ENCODE measurements around the gene PPIP5K1.
"Not testable (repeated sequence)": the region's sequence is repeated elsewhere in the genome, so short reads cannot be mapped to it uniquely, and the experiment has no call there.

Gene PPIP5K1

DNA sequence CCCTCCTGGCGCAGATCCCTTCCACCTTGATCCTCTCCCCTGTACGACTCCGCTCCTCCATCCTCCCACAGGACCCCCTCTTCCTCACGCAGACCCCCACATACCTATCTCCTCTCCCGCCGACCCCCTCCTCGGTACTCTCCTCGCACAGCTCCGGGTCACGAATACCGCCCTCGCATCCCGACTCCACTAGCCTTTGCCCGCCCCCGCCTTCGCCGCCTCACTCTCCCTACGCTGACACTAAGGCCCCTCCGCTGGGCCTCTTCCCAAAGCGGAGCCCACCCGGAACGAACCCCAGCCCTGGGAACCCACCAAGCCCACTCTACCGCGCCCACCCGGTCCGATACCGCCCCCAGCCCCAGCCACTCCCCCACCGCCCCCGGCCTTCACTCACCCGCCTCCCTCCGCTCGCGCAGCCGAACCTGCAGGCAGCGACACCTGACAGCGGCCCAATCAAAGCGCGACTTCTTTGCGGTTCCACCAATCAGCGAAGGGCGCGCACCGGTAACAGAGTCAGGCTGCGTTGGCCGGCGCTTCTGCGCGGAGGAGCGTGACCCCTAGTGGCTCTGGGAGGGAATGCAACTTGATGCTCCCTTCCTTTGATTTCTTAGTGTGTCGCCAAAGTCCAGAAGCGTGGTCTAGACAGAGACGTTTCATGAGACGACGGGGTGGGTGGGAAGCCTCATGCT lies at the start of gene PPIP5K1:
Gene PPIP5K1 (minus strand): TSS at position 431 of the 689 bp plus-strand sequence. CDS start 5,704 bp downstream, outside the sequence.
- DNase-seq (ENCODE audit: low read depth in 2 of 2) = not testable (repeated sequence)

DNA sequence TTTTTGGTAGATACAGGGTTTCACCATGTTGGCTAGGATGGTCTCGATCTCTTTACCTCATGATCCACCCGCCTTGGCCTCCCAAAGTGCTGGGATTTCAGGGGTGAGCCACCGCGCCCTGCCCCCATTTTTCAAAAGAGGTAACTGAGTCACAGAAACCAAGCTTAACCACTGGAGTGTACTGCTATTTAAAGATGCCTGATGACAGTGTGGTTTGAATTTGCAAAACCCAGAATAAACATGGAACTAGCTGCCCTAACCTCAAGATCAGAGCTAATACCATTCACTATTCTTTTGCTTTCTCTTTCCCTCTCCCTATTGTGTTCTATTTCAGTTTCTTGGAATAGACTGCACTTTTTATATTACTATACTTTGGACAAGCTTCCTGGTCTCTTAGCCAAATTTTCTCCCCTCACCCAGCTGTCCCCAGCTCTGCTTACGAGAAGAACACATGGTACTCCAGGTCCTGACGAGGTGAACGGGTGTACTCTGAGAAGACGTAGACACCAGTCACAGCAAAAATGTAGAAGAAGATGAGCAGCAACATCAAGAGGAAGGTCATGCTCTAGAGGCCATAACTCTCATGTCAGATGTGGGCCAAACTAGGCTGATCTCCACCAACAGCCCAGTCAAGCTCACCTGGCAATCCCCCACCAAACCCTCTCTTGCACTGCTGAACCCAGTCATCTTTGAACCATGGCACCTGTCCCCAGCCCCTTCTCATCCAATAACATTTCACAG lies 48.6 kb upstream of the PPIP5K1 start:
- not testable (repeated sequence) for DNase-seq (ENCODE audit: low read depth in 2 of 2)

DNA sequence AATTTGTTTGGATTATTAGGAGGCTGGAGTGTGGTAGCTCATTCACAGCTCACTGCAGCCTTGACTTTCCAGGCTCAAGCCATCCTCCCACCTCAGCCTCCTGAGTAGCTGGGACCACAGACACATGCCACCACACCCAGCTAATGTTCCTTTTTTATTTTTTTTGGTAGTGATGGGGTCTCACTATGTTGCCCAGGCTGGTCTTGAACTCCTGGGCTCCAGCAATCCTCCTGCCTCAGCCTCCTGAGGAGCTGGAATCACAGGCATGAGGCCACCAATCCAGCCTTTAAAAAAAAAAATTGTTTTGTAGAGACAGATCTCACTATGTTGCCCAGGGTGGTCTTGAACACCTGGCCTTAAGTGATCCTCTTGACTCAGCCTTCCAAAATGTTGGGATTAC lies 36.9 kb upstream of the PPIP5K1 start:
- DNase-seq (ENCODE audit: low read depth in 2 of 2) = not testable (repeated sequence)

DNA sequence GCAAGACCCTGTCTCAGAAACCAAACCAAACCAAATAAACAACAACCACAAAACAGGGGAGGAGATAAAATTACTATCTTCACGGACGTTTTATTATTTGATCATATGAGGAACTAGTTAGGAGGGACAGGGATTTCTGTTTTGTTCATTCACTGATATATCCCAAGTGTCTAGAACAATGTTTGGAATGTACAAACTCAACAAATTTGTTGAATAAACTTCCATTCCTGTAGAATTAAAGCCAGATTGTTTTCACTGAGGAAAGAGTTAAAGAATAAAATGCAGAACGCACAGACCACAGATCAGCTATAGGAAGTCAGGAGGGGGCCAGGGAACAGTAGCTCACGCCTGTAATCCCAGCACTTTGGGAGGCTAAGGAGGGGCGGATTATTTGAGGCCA lies 35.1 kb upstream of the PPIP5K1 start:
- no peak for DNase-seq (ENCODE audit: low read depth in 2 of 2)

DNA sequence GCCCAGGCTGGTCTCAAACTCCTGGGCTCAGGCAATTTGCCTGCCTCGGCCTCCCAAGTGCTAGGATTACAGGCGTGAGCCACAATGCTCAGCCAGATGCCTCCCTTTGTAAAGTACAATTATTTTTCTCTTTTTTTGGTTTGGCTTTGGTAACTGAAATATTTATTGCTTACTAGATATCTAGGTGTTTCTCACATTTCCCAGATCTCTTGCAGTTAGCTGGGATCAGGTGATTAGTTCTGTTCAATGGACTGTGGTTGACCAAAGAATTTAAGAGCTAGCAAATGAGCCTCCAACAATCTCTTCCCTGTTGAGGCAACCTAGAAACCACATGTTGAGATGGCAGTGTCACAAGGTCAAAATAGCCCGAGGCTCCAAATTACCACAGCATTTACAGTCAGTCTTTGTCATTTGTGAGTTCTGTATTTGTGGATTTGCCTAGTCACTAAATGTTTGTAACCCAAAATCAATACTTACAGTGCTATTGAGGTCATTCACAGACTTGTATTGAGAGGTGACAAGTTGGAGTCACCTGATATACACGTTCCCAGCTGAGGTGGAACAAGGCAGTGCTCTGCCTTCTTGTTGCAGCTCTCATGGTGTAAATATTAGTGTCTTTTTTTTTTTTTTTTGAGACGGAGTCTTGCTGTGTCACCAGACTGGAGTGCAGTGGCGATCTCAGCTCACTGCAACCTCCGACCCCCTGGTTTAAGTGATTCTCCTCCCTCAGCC lies 32.2 kb upstream of the PPIP5K1 start:
- not testable (repeated sequence) for DNase-seq (ENCODE audit: low read depth in 2 of 2)

DNA sequence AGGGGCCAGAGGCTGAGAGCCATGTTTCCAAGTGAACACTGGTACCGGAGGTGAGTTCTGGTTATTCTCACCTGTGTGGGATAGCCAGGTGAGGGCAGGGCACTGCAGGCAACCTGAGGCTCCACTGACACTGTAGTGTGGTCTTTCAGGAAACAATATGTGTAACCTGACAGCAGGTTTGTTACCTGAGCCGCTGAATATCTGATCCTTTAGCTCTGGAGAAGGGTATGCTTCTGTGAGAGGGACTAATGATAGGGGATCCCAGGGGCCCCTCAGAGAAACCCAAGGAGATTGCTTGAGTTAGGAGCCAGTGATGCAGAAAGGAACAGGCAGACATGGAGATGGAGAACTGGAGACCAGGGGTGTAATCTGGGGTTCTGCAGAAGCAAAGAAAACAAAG lies 28.7 kb upstream of the PPIP5K1 start, which contains the start of gene STRC:
Gene STRC (minus strand): TSS at position 101 of the 400 bp plus-strand sequence. CDS start 78 bp downstream, at position 23.
- DNase-seq (ENCODE audit: low read depth in 2 of 2) = not testable (repeated sequence)

DNA sequence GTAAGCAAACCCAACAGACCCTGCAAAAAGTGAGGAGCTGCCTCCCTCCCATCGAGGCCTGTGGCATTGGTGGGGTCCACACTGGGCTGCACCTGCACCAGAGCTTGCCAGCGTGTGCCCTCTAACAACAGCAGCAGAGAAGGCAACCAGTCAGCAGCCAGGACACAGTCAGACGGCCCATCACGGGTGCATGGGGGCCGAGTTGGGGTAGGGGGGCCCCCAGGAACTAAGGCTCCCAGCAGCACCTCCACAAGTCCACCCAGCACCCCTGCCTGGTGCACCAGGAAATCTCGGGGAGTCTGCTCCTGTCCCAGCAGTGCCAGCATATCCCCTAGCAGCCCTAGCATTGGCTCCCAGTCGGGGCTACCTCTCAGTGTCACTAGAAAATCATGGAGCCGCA lies 27.7 kb upstream of the PPIP5K1 start:
- DNase-seq (ENCODE audit: low read depth in 2 of 2) = not testable (repeated sequence)

DNA sequence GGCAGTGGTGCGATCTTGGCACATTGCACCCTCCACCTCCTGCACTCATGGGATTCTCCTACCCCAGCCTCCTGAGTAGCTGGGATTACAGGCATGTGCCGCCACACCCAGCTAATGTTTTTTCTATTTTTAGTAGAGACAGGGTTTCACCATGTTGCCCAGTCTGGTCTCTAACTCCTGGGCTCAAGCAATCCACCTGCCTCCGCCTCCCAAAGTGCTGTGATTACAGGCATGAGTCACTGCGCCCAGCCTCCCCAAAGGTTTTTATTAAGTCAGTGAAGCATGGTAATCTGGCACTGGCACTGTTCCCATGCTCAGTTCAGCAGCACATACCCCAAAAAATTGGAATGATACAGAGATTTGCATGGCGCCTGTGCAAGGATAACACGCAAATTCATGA lies 12.2 kb upstream of the PPIP5K1 start:
- DNase-seq (ENCODE audit: low read depth in 2 of 2) = not testable (repeated sequence)

DNA sequence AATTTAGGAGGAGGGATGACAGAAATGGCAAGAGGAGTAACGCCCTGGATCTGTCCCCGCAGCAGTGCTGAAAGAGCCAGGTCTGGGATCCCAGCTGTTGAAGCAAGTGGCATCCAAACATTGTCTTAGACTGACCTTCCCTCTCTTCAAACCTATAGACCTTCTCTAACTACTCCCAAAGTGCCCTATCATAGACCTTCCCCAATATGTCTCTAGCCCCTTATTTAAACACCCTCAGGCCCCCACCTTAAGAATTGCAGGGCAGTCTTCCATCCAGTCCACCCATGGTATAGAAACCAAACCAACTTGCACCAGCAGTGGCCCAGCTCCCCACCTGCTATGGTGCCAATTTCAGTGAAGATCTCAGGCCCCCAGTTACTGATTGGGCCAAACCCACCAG lies 10.2 kb upstream of the PPIP5K1 start:
- DNase-seq (ENCODE audit: low read depth in 2 of 2) = not testable (repeated sequence)

DNA sequence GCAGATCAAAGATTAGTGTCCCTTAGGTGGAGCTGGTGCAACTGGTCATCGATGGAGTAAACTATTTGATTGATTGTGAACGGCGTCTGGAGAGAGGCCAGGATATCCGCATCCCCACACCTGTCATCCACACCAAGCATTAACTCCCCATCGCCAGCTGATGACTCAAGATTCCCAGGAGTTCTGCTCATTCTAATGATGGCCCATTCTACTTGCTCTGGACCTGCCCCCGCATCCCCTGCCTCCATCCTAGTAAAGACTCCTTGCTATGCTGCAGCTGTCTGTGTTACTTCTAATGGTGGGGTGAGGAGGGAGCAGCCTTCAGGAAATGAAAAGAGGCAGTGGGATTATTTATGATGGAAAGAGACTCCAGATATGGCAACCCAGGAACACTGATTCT lies 9.1 kb upstream of the PPIP5K1 start:
- not testable (repeated sequence) for DNase-seq (ENCODE audit: low read depth in 2 of 2)

DNA sequence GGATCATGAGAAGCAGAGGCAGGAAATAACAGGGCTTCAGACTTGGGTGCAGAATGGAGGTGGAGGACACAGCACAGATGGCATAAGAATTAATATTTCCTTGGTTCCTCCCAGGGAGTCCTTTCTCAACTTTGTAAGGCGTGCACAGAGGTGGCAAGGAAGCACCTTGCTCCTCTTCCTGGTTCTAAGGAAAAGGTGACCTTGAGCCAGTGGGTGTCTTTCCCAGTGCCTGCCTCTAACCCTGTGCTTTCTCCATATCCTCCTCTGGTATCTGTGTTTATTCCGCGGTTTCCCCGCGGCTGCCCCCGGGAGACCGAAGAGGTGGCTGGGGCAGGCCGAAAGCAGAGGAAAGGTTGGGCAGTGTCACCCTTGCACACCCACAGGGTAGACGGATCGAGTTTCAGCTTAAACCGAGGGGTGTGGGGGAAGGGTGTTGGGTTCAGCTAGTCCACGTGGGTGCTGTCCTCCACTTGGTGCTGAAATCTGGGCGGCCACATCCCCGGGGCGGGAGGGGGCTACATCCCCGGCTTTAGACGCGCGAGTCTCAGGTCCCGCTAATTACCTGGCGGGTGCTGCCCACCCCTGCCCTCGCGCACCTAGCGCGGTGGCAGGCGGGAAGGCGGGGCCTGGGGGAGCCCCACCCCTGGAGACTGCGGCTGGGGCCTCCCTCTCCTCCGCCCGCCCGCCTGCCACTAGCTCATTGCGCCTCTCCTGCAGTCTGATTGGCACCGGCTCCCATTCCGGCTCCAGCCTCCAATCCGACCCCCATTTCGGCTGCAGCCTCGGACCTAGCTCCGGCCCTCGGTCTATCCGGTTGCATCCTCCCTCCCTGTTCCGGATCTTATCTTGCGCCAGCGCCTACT lies 3.6 kb upstream of the PPIP5K1 start, which contains the start of gene CKMT1B:
Gene CKMT1B (plus strand): TSS at position 700 of the 863 bp plus-strand sequence. CDS start 192 bp downstream, outside the sequence.
- not testable (repeated sequence) for DNase-seq (ENCODE audit: low read depth in 2 of 2)

DNA sequence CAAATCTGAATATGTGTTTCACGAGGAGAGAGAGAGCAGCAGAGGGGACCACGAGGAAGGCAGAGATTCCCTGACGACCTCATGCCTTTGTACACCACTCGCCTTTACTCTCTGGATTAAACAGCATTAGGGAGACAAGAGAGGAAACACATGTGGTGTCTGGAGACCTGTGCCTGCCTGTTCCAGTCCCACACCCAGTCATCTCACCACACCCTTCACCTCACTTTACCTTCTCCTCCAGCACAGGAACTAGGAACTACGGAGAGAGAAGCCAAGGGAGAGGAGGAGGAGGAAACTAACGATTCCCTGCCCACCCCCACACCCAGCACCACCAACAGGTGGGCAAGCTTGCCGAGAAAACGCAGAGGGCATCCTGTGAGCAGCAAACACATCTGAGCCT lies 2.8 kb upstream of the PPIP5K1 start:
- not testable (repeated sequence) for DNase-seq (ENCODE audit: low read depth in 2 of 2)

DNA sequence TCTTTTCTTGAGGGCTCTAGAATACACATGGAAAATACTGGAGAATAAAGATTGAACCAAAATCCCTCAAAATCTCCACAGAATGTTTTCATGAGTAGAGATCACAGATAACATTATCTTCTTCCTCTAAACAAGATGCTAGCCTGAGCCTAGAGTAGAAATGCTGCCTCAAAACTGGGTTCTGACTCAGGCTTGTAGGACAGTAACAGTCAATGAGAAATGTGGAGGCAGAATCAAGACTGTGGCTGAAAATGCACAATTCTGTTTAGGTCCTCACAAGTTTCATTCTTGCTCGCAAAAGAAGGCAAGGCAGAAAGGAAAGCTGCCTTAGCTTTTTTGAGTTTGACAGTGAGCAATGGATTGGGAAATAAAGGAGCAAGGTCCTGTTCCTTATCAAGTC lies 15.4 kb downstream of the PPIP5K1 start:
- not testable (repeated sequence) for DNase-seq (ENCODE audit: low read depth in 2 of 2)

DNA sequence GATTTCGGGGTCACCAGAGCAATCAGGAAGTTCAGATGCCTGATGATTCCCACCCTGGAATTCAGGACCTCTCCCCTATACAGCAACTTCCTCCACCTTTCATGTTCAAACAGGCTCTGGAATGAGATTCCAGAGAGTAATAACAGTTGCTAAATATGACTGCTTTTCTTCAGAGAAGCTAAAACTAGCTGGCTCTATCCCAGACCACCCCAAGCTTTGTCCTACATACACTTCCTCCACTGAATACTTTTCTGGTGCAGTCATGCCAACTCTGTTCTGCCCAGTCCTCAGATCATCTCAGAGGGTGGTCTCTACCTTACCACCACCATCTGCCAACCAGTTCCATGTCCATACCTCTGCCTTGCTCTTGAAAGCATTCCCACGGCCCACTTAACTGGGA lies 23.4 kb downstream of the PPIP5K1 start:
- not testable (repeated sequence) for DNase-seq (ENCODE audit: low read depth in 2 of 2)

DNA sequence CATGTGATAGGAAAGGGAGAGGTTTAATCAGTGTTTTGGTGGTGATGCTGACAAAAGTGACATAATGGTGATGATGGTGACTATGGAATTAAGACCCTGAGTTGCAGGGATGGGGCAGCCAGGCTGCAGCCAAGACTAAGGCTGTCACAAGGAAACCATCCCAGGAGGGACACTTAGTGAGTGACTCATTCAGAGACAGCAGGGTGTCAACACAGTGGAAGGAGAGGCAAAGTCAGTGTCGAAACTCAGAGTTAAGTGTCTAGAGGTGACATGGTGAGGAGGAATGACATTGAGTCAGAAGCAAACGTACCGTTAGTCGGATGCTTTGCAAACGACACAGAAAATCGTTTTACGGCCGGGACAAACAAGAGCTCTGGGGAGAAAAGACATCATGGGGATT lies 26.2 kb downstream of the PPIP5K1 start:
- DNase-seq (ENCODE audit: low read depth in 2 of 2) = not testable (repeated sequence)

DNA sequence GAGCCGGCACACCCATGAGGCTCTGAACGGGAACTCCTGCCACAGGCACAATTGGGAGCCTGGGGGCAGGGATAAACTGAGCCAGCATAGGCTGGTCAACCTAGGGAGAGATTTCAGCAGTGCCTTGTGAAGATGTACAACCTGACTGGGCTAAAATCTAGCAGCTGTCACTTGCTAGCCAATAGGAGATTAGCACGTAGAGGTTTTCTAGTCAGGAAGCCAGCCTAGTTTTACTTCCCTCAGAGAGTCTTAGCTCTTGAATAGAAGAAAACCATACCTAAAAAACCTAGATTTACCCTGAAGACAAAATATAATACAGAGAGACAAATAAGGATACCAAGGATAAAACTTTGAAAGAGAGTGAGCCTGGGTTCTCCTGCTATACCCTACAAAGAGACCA lies 27.3 kb downstream of the PPIP5K1 start:
- not testable (repeated sequence) for DNase-seq (ENCODE audit: low read depth in 2 of 2)

DNA sequence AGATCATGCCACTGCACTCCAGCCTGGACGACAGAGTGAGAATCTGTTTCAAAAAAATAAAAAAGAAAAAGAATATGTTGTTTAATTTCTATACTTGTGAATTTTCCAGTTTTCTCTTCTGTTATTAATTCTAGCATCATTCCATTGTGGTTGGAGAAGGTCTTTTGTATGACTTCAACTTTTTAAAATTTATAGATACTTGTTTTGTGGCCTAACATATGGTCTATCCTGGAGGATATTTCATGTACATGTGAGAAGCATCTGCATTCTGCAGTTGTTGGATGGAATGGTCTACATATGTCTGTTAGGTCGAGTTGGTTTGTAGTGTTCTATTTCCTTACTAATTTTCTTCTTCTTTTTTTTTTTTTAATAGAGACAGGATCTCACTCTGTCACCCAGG lies 37.0 kb downstream of the PPIP5K1 start:
- DNase-seq (ENCODE audit: low read depth in 2 of 2) = no peak

DNA sequence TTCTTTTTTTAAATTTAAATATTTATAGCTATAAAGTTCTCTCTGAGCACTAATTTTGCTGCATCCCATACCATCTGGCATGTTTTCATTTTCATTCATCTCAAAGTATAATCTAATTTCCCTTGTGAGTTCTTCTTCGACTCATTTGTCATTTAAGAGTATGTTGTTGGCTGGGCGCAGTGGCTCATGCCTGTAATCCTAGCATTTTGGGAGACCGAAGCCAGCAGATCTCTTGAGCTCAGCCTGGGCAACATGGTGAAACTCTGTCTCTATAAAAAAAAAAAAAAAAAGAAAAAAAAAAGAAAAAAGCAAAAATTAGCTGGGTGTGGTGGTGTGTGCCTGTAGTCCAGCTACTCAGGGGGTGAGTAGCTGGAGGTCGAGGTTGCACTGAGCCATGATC lies 37.8 kb downstream of the PPIP5K1 start:
- DNase-seq (ENCODE audit: low read depth in 2 of 2) = no peak

DNA sequence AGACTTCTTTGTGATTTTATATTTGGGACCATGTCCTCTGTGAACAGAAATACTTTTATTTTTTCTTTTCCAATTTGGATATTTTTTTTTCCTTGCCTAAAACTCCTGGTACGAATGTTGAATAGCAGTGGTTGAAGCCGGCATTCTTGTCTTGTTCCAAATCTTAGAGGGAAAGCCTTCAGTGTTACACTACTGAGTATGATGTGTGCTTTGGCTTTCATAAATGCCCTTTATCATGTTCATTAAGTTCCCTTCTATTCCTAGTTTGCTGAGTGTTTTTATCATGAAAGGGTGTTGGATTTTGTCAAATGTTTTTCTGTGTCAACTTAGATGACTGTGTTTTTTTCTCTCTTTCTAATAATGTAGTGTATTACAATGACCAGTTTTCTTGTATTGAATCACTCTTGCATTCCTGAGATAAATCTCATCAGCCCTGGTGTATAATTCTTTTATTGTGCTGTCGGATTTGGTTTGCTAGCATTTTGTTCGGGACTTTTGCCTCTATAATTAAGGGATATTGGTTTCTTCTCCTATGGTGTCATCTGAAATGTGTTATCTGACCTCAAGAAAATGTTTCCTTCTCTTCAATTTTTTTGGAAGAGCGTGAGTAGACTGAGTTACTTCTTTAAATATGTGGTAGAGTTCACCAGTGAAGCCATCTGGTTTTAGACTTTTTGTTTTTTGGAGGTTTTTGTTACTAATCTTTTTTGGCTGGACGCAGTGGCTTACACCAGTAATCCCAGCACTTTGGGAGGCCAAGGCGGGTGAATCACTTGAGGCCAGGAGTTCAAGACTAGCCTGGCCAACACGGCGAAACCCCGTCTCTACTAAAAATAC lies 39.3 kb downstream of the PPIP5K1 start:
- no peak for DNase-seq (ENCODE audit: low read depth in 2 of 2)

DNA sequence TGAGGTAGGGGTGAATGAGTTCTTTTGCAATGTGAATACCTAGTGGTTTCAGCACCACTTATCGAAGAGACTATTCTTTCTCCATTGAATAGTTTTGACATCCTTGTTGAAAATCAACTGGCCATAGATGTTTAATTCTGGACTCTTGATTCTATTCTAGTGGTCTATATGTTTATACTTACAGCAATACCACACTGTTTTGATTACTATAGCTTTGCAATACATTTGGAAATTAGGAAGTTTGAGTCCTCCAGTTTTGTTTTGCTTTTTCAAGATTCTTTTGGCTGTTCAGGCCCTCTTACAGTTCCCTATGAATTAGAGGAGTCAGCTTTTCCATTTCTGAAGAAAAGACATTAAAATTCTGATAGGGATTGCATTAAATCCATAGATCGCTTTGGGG lies 42.5 kb downstream of the PPIP5K1 start:
- no peak for DNase-seq (ENCODE audit: low read depth in 2 of 2)
